ENCODE results near the gene TPST2.
A peak's percentile ranks its signal among the peaks of the same experiment; 100 is the strongest.

The TPST2 gene

DNA sequence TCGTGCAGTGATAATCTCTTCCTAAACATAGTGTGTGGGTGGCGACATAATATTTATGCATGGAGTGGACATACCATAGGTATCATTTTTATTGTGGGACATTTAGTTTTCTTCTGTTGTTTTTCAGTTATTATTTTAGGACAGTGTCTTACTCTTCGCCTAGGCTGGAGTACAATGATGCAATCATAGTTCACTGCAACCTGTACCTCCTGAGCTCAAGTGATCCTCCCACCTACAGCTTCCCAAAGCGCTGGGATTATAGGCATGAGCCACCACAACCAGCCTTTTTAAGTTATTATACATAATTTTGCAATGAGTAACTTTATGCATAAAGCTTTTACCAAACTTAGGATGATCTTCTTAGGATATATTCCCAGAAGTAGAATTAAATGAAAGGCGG, 103.5 kb downstream of the TPST2 start:
- no peak for DNase-seq

DNA sequence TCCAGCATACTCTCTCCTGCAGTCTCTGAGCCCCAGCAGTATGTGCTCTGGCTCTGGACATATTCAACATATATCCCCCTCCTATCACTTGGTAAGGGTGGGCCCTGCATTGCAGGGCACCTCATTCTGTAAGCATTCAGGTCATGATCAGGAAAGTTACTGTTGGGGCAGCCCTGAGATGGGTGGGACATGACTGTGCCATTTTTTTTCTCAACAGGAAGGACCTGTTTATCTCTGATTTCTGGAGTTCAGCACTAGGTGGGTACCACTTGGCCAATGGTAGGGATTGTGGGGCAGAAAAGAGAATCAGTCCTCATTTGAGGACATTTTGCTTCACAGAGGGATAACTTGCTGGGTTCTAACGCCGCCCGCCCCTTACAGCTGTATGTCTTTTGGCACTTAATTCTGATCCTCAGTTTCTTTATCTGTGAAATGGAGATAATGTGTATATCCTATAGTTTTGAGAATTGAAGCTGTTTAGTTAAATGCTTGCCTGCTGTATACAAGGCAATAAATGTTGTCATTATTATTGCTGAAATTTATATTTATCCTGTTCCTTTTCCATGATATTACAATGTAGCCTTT, 104.0 kb downstream of the TPST2 start:
- DNase-seq: no peak

DNA sequence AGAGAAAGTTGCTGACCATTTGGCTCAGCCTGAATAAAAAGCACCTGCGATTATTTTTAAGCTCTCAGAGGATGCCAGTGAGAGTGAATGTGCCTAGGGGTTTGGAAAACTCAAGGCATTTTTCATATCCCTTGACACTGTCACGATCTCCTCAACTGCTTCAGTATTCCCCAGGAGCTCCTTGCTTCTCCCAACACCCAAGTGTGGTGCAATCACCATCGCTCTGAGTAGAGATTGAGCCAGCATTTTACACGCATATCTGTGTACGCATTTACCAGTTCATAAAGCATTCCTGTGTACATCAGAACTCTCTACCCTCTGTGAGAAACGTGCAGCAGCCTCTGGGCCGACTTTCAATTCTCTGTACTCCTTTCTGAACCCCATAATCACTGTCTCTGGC, 104.9 kb downstream of the TPST2 start:
- DNase-seq: no peak

DNA sequence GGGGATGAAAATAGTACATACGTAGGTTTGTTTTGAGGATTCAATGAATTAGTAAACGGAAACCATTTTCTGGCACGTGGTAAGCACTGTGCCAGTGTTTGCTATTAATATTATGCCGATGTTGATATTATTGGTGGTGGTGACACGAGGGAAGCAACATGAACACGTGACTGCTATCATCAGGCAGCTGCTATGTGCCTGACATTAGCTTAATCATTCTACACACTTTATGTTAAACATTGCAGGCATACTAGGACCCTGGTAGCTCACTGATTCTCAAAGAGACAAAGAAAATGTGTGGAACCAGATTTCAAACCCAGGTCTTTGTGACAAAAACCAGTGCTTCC, 105.6 kb downstream of the TPST2 start:
- no peak for DNase-seq

DNA sequence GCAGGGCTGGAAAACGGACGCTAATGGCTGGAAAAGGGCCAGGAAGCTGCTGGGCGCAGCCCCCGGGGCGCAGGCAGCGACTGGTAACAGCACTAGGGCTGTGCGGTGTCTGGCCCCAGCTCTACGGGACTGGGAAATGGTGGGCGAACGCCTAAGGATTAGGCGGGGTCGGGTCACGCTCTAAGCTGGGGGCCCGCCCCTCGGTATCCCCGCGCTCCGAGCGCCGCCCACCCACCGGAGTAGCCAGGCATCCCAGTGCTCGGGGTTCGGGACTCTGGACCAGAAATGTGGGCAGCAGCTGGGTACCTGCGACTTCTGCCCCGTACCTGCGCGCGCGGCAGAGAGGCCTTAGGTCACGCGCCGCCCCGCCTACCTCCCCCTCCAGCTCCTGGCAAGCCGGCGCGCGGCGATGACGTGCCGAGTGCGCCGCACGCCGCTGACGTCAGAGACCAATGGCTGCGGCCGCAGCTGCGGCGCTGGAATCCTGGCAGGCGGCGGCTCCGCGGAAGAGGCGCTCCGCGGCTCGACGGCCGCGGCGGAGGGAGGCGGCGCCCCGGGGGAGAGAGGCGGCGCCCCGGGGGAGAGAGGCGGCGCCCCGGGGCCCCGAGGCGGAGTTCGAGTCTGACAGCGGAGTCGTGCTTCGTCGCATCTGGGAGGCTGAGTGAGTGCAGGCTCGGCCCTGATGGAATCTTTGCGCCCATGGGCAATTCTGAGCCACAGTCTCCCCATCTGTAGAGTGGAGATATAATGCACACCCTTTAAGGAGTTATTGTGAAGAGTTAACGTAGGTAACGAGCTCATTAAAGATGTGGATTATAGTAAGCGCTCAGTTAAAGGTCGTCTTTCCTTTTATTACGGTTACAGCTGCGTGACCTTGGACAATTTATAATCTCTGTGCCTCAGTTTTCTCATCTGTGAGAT, 106.2 kb downstream of the TPST2 start, which contains the start of the genes HPS4 and SRRD:
Gene HPS4 (minus strand): TSS at position 345 of the 921 bp plus-strand sequence. CDS start 2,021 bp downstream, outside the sequence.
Gene SRRD (plus strand): TSS at position 439 of the 921 bp plus-strand sequence. CDS start 14 bp downstream, at position 453.
- DNase-seq: peak; percentile 75

DNA sequence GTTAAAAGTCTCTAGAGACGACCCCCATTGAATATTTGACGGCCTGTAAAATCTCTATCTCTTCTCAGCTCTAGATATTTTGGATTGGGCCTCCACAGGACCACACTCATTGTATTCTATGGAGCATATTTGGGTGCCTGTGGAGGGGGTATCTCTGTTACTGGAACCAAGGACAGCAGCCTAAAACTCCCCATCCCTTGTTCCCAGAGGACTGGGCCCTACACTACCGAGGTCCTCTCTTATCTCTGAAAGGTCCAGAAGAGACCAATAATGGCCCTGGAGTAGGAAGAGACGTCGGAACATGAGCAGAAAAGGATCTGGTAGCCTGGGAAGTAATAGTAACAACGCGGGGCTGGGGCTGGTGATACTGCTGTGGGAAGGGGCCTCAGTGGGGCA, 106.9 kb downstream of the TPST2 start:
- DNase-seq: no peak

DNA sequence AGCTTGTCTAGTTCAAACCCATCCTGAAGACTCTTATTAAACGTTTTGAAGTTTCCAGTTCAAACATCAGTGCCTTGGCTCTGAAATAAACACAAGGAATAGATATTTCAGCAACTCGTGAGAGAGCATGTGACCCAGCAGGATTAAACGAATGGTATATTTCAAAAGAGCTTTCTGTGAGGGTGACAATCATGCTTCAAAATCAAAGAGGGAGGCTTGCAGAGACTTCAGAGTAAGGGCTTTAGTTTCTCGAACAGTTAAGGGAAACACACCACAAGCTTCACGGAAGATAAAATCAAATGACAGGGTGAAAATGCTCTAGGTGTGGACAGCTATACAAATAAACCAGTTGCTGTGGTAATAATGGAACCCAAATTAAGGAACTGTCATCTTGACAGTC, 107.8 kb downstream of the TPST2 start:
- no peak for DNase-seq

DNA sequence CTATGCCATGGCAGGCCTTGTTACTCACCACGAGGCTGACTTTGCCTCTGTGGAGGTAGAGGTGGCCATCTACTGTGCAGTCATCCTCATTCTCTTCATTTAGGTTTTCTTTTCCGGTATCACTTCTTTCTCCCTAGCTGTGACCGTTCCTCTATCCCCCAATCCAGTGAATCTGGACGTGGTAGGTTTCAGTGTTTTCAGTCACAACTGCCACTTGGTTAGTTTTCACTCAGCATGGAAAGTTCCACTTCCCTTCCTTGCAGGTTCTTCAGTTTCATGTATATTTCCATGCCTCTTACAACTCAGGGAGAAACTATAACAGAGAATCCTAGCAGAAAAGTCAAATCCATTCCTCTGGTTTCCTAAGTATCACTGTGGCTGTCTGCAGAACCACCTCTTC, 108.2 kb downstream of the TPST2 start:
- DNase-seq: no peak

DNA sequence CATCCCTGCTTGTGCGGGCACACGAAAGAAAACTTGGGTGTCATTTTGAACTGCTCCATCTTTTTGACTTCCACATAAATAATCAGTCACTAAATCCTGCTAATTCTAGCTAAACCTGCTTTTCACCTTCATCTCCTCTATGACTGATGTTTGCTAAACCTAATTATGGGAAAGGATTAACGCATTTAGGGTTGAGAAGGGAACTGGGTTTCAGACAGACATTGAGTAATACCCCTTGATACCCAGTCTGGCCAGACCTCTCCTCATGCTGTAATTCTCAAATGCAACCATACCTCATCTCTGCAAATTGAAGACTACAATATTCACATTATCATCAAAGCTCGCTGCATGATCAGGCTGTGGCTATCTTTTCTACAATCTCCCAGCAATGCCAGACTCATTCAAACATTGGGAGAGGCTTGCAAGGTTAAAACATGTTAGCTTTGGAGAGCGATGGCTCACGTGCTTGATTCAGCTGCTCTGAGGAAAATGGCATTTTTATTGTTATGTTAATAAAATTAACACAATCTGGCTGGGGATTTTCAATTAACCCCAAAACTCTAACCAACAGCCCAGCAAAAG, 108.7 kb downstream of the TPST2 start:
- no peak for DNase-seq

DNA sequence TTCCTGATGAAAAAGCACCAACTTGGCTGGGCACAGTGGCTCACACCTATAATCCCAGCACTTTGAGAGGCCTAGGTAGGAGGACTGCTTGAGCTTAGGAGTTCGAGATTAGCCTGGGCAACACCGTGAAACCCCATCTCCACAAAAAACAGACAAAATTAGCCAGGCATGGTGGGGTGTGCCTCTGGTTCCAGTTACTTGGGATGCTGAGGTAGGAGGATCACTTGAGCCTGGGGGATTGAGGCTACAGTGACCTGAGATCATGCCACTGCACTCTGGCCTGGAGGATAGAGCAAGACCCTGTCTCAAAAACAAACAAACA, 109.4 kb downstream of the TPST2 start:
- no peak for DNase-seq

DNA sequence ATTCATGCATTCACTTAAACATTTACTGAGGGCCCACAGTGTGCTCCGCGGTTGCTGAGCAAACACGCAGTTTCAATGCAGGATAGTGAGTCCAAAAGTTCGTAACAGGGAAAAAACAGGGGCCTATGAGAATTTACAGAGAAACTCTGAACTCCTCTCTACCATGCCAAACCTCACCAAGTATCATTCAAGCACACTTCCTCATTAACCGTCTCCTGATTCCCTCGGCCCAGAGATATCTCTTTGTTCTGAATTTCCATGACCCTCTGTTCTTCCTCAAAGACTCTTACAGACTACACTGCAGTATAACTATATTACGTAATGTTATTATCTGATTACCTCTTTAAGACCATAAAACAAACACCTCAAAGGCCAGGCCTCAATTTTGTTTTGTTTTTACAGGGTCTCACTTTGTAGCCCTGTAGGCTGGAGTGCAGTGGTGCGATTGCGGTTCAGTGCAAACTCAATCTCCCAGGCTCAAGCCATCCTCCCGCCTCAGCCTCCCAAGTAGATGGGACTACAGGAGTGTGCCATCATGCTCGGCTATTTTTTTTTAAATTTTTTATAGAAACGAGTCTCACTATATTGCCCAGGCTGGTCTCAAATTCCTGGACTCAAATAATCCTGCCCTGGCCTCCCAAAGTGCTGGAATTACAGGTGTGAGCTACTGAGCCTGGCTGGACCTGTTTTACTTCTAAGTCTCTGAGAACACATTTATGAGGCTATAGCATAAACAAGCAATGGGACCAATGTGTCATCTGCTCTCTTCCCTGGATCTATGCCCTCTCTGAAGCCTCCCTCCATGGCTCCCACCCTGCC, 109.9 kb downstream of the TPST2 start:
- no peak for DNase-seq

DNA sequence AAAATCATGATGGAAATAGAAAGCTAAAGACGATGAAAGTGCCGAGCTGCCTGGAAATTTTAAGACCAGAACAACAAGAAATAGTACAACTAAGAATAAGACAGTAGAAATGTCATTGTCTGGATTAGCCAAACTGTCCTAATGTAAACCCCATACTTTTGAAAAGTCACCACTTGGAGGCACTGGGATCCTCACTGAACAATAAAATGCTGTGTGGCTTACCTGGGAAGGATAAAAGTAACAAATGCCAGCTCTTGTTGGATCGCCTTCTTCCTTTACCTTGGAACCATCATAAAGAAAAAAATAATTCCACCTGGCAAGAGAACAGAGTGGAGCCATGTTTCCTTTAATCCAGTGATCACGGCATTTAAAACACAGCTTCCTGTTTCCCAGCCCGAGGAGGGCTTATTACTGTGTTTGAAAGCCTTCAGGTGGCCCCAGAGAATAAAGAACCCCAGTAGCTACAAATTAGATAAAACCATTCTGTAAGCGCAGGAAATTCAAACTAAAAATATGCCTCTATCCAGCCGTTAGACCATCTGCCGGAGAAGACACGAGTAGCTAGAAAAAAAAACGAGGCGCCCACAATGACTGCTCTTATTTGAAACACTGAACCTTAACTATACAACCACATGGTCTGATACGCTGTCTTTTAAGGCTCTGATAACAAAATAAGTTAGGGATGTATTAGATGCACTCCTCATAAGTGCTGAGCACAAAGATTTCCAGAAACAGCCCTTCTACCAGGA, 110.7 kb downstream of the TPST2 start:
- no peak for DNase-seq

DNA sequence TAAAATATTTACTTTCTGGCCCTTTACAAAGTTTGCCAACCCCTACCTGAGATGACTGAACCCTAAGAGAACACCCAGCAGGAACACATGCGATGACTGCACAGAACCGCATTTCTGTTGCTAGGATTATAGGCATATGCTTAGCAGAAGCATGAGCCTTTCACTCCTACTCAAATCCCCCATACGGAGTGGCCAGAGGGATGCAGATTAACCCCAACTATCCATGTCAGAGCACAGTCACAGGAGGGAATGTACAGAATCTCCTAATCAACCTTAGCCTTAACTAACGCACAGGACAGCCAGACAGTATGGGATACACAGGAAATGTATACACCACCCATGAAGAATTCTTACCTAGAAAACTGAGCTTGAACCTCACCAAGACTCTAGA, 112.6 kb downstream of the TPST2 start:
- DNase-seq: no peak

DNA sequence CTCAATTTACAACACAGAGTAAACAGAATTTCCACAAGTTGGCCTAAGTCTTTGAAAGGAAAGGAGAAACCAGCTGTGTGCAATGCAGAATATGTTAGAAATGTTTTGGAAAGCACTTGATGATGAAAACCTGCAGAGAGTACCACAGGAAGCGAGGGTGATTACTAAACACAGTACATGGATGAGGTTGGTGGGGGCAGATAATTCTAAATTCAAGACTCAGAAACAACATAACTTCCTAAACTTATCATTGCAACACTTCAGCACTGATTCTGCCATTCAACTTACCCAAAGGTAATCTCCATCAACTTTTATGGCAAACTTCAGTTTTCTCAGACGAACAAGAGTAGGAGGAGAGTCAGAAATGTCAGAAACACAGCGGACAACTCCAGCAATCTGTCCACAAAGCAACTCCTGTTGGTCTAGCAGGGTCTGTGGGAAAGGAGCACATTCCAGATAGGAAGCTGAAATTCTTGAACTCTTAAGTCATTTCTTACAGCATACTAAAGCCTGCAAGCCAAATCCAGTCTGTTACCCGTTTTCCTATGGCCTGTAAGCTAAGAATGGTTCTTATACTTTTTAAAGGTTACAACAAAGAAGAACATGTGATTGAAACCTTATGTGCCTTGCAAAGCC, 113.1 kb downstream of the TPST2 start:
- no peak for DNase-seq

DNA sequence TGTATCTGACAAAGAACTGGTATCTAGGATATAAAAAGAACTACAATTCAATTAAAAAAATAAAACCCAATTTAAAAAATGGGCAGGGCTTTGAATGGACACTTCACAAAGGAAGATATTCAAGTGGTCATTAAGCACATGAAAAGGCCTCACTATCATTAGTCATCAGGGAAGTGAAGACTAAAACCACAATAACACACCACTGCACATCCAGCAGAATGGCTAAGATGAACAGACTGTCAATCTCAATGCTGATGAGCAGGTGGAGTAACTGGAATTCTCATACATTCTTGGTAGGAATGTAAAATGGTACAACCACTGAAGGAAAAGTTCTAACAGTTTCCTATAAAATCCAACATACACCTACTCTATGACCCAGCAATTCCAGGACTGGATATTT, 115.2 kb downstream of the TPST2 start:
- DNase-seq: no peak

Measured in NCI-H446 treated with DMSO at 0.1 percent for 48 hours (cell line).